ENCODE results near the gene ICE2.

ICE2 gene

DNA sequence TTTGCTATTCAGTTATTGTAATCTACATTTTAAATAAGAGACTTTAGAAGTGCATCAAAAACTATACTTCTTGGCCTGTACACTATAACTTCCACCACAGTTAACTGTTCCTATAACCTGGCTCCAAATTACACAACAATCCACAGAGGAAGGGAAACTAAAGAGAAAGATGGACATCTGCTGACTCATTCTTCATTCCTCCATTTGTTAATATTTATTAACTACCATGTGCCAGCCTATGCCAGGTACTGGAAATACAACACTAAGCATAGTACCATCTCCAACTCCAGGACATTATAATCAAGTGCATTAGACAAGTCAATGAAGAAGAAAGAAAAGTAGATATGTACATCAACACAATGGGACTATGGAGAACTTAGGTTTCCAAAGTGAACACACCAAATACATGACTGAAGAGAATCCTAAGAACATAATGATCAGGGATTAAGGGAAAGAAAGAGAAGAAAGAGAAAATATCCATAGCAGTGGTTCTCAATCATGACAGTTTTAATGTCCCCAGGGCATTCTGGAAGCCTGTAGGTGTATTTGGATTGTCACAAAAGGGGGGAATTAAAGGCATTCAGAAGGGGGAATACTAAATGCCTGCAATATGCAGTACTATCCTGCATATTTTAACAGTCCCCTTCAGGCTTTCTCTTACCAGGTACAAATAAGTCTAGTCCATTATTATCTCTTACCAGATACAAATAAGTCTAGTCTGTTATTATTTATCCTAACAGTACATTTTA is 8.9 kb downstream of the ICE2 start:
- no peak for TF ChIP-seq CREB1 (IDR thresholded peaks at IDR 0.05; ENCODE audit: low read depth)
- TF ChIP-seq TCF12 (IDR thresholded peaks at IDR 0.05; ENCODE audit: low read depth): no peak
- no peak for TF ChIP-seq YY1 (IDR thresholded peaks at IDR 0.05; ENCODE audit: low read depth)

DNA sequence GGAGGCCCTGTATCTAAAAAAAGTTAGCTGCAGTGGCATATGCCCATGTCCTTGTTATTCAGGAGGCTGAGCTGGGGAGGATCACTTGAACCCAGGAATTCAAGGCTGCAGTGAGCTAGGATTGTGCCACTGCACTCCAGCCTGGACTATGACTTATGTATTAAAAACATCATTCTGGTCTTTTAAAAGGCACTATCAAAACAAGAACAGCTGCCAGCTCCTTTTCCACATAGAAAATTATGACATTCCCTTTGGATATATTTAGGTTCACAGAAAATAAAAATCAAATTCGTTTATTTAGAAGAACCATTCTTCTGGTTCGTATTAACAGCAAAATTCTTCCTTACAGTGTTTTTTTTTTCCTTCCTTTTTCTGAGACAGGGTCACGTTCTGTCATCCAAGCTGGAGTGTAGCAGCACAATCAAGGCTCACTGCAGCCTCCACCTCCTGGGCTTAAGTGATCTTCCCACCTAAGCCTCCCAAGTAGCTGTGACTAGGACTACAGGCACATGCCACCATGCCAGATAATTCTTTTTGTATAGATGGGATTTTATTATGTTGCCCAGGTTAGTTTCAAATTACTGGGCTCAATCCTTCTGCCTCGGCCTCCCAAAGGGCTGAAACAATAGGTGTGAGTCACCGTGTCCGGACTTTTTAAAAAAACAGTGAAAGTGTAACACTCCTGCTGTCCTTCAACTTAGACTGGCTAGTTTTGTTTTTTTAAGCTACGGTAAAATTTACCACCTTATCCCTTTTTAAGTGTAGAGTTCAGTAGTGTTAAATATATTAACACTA is 13.9 kb downstream of the ICE2 start:
- TF ChIP-seq, protein P1, sequence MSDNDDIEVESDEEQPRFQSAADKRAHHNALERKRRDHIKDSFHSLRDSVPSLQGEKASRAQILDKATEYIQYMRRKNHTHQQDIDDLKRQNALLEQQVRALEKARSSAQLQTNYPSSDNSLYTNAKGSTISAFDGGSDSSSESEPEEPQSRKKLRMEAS (IDR thresholded peaks at IDR 0.05): peak; percentile 44; the same call in 1 of the 2 replicates
- TF ChIP-seq NFIC (IDR thresholded peaks at IDR 0.05): peak; percentile 37
- TF ChIP-seq TEAD4 (IDR thresholded peaks at IDR 0.05): peak; percentile 48
- no peak for TF ChIP-seq EGR1 (IDR thresholded peaks at IDR 0.05)
- peak; percentile 61; the same call in 1 of the 2 replicates for TF ChIP-seq TCF12 (IDR thresholded peaks at IDR 0.05; ENCODE audit: low read depth)
- no peak for TF ChIP-seq ZBTB7A (IDR thresholded peaks at IDR 0.05; ENCODE audit: low read depth)
- TF ChIP-seq YY1 (IDR thresholded peaks at IDR 0.05; ENCODE audit: low read depth): no peak
- peak; percentile 64; the same call in 1 of the 2 replicates for TF ChIP-seq EP300 (IDR thresholded peaks at IDR 0.05; ENCODE audit: borderline replicate concordance)

DNA sequence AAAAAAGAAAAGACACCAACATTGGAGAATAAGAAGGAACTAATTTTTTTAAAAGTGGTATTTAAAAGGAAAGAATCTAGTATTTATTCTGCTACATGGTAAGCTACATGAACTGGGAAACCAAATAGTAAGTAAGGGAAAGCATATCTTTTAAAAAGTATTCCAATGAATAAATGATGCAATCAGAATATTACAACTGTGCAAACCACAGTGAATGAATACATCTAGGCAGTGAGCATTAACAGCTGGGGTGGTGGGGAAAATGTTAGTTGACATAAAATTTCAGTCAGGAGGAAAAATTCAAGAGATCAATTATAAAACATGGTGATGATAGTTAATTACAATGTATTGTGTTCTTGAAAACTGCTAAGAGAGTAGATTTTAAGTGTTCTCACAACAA is 16.9 kb downstream of the ICE2 start:
- no peak for TF ChIP-seq EP300 (IDR thresholded peaks at IDR 0.05; ENCODE audit: borderline replicate concordance)
- no peak for TF ChIP-seq EGR1 (IDR thresholded peaks at IDR 0.05)
- TF ChIP-seq FOXM1 (IDR thresholded peaks at IDR 0.05; ENCODE audit: borderline replicate concordance, low read depth): no peak
- TF ChIP-seq YY1 (IDR thresholded peaks at IDR 0.05; ENCODE audit: low read depth): no peak
- TF ChIP-seq, protein P2, sequence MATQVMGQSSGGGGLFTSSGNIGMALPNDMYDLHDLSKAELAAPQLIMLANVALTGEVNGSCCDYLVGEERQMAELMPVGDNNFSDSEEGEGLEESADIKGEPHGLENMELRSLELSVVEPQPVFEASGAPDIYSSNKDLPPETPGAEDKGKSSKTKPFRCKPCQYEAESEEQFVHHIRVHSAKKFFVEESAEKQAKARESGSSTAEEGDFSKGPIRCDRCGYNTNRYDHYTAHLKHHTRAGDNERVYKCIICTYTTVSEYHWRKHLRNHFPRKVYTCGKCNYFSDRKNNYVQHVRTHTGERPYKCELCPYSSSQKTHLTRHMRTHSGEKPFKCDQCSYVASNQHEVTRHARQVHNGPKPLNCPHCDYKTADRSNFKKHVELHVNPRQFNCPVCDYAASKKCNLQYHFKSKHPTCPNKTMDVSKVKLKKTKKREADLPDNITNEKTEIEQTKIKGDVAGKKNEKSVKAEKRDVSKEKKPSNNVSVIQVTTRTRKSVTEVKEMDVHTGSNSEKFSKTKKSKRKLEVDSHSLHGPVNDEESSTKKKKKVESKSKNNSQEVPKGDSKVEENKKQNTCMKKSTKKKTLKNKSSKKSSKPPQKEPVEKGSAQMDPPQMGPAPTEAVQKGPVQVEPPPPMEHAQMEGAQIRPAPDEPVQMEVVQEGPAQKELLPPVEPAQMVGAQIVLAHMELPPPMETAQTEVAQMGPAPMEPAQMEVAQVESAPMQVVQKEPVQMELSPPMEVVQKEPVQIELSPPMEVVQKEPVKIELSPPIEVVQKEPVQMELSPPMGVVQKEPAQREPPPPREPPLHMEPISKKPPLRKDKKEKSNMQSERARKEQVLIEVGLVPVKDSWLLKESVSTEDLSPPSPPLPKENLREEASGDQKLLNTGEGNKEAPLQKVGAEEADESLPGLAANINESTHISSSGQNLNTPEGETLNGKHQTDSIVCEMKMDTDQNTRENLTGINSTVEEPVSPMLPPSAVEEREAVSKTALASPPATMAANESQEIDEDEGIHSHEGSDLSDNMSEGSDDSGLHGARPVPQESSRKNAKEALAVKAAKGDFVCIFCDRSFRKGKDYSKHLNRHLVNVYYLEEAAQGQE (IDR thresholded peaks at IDR 0.05; ENCODE audit: low read depth): no peak
- no peak for TF ChIP-seq NFIC (IDR thresholded peaks at IDR 0.05)
- TF ChIP-seq TCF12 (IDR thresholded peaks at IDR 0.05; ENCODE audit: low read depth): no peak
- TF ChIP-seq, protein P1 (IDR thresholded peaks at IDR 0.05): no peak
- TF ChIP-seq, protein P3, sequence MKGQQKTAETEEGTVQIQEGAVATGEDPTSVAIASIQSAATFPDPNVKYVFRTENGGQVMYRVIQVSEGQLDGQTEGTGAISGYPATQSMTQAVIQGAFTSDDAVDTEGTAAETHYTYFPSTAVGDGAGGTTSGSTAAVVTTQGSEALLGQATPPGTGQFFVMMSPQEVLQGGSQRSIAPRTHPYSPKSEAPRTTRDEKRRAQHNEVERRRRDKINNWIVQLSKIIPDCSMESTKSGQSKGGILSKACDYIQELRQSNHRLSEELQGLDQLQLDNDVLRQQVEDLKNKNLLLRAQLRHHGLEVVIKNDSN (IDR thresholded peaks at IDR 0.05): no peak
- no peak for TF ChIP-seq CREB1 (IDR thresholded peaks at IDR 0.05; ENCODE audit: low read depth)
- no peak for TF ChIP-seq TAF1 (IDR thresholded peaks at IDR 0.05; ENCODE audit: low read depth)
- TF ChIP-seq ZBTB7A (IDR thresholded peaks at IDR 0.05; ENCODE audit: low read depth): no peak
- no peak for TF ChIP-seq CEBPB (IDR thresholded peaks at IDR 0.05)
- TF ChIP-seq TEAD4 (IDR thresholded peaks at IDR 0.05): no peak
- TF ChIP-seq RAD21 (IDR thresholded peaks at IDR 0.05; ENCODE audit: low read depth): no peak

DNA sequence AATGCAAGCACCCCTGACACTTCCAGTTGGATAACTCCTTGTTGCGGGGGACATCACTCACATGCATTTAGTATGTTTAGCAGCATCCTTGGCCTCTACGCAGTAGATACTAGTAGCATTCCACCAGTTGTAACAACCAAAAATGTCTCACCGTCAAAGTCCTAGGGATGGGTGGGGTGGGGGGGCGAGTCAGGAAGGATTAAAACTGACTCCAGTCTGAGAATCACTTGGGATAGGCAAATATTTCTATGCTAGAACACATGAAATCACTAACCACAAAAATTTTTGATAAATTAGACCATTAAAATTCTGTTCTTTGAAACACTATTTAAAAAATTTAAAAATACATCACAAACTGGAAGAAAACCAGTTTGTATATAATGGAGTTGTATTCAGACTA is 18.0 kb downstream of the ICE2 start:
- TF ChIP-seq, protein P1 (IDR thresholded peaks at IDR 0.05): no peak
- no peak for TF ChIP-seq TCF12 (IDR thresholded peaks at IDR 0.05; ENCODE audit: low read depth)
- no peak for TF ChIP-seq EP300 (IDR thresholded peaks at IDR 0.05; ENCODE audit: borderline replicate concordance)
- no peak for TF ChIP-seq FOXM1 (IDR thresholded peaks at IDR 0.05; ENCODE audit: borderline replicate concordance, low read depth)
- TF ChIP-seq RAD21 (IDR thresholded peaks at IDR 0.05; ENCODE audit: low read depth): no peak
- TF ChIP-seq YY1 (IDR thresholded peaks at IDR 0.05; ENCODE audit: low read depth): no peak
- TF ChIP-seq ZBTB7A (IDR thresholded peaks at IDR 0.05; ENCODE audit: low read depth): no peak
- TF ChIP-seq, protein P3 (IDR thresholded peaks at IDR 0.05): no peak
- no peak for TF ChIP-seq EGR1 (IDR thresholded peaks at IDR 0.05)
- no peak for TF ChIP-seq TEAD4 (IDR thresholded peaks at IDR 0.05)

DNA sequence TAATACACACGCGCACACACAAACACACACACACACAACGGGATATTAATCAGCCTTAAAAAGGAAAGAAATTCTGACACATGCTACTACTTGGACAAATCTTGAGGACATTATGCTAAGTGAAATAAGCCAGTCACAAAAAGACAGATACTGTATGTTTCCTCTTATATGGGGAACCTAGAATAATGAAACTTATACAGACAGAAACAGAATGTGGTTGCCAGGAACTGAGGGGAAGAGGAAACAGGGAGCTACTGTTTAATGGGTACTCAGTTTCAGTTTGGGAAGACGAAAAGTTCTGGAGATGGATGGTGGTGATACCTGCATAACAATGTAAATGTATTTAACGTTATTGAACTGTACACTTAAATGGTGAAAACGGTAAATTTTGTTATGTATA is 20.2 kb downstream of the ICE2 start:
- no peak for TF ChIP-seq NFIC (IDR thresholded peaks at IDR 0.05)
- TF ChIP-seq, protein P2 (IDR thresholded peaks at IDR 0.05; ENCODE audit: low read depth): no peak
- no peak for TF ChIP-seq RAD21 (IDR thresholded peaks at IDR 0.05; ENCODE audit: low read depth)
- TF ChIP-seq EP300 (IDR thresholded peaks at IDR 0.05; ENCODE audit: borderline replicate concordance): no peak
- no peak for TF ChIP-seq ZBTB7A (IDR thresholded peaks at IDR 0.05; ENCODE audit: low read depth)
- TF ChIP-seq, protein P3 (IDR thresholded peaks at IDR 0.05): no peak
- TF ChIP-seq FOXM1 (IDR thresholded peaks at IDR 0.05; ENCODE audit: borderline replicate concordance, low read depth): no peak
- no peak for TF ChIP-seq TCF12 (IDR thresholded peaks at IDR 0.05; ENCODE audit: low read depth)
- TF ChIP-seq TEAD4 (IDR thresholded peaks at IDR 0.05): no peak
- no peak for TF ChIP-seq EGR1 (IDR thresholded peaks at IDR 0.05)
- no peak for TF ChIP-seq TAF1 (IDR thresholded peaks at IDR 0.05; ENCODE audit: low read depth)
- TF ChIP-seq CREB1 (IDR thresholded peaks at IDR 0.05; ENCODE audit: low read depth): no peak
- no peak for TF ChIP-seq CEBPB (IDR thresholded peaks at IDR 0.05)
- no peak for TF ChIP-seq YY1 (IDR thresholded peaks at IDR 0.05; ENCODE audit: low read depth)
- TF ChIP-seq, protein P1 (IDR thresholded peaks at IDR 0.05): no peak

Data from Ishikawa (cell line).